Lower leg skin (tissue), 3 donors: Measurements from ENCODE around the gene PLEKHH2.

Experiments used
- CTCF ChIP-seq, 3 donors: fragments of 450-650 bp; IDR thresholded peaks; one replicate each; pipeline ENCODE4 v1.5.1; 2016; ENCODE audit warnings: antibody characterized with exemption in 3 of 3, mild to moderate bottlenecking in 3 of 3, moderate library complexity in 2 of 3
- POLR2A ChIP-seq, 2 donors: fragments of 450-650 bp; IDR thresholded peaks; one replicate each; pipeline ENCODE4 v1.6.1; 2016 to 2017; ENCODE audit warnings: antibody characterized with exemption in 2 of 2, mild to moderate bottlenecking in 1 of 2, moderate library complexity in 1 of 2

GRCh38 chr2:43727634-43728014 is 90.6 kb downstream of the PLEKHH2 start:
- no peak for TF ChIP-seq CTCF (IDR thresholded peaks at IDR 0.05)
- TF ChIP-seq POLR2A (IDR thresholded peaks at IDR 0.05), result no peak
